ENCODE measurements around the gene DESI1. TPM values are rescaled to one million over a fixed set of nuclear protein-coding genes. Genes with fewer than 3 reads are reported as not detected.
"Not testable (repeated sequence)": the region's sequence is repeated elsewhere in the genome, so short reads cannot be mapped to it uniquely, and the experiment has no call there.

DESI1 gene
- total RNA-seq, 1 experiment from 2014 or later, result 20.9 TPM

DNA sequence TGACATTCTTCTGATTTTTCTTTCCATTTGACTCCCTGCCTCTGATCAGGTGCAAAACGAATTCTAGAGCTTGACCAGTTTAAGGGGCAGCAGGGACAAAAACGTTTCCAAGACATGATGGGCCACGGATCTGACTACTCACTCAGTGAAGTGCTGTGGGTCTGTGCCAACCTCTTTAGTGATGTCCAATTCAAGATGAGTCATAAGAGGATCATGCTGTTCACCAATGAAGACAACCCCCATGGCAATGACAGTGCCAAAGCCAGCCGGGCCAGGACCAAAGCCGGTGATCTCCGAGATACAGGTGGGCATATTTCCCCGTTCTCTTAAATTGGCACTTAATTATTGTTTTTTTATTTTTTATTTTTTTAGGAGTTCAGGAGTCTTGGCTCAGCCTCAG, 15.6 kb upstream of the DESI1 start:
- DNase-seq (ENCODE audit: low spot score), result no peak

DNA sequence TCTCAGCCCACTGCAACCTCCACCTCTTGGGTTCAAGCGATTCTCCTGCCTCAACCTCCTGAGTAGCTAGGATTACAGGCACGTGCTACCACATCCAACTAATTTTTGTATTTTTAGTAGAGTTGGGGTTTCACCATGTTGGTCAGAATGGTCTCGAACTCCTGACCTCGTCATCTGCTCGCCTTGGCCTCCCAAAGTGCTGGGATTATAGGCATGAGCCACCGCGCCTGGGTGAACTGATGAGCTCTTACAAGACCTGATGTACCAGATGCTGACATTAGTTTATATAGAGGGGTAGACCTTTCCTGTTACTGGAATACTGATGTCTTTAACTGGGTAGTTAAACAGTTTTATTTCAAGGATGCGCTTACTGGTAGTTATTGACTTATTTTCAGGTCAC, 13.8 kb upstream of the DESI1 start:
- DNase-seq (ENCODE audit: low spot score), result not testable (repeated sequence)

DNA sequence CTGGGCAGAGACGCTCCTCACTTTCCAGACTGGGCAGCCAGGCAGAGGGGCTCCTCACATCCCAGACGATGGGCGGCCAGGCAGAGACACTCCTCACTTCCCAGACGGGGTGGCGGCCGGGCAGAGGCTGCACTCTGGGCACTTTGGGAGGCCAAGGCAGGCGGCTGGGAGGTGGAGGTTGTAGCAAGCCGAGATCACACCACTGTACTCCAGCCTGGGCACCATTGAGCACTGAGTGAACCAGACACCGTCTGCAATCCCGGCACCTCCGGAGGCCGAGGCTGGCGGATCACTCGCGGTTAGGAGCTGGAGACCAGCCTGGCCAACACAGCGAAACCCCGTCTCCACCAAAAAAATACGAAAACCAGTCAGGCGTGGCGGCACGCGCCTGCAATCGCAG, 10.8 kb upstream of the DESI1 start:
- DNase-seq (ENCODE audit: low spot score), result not testable (repeated sequence)

DNA sequence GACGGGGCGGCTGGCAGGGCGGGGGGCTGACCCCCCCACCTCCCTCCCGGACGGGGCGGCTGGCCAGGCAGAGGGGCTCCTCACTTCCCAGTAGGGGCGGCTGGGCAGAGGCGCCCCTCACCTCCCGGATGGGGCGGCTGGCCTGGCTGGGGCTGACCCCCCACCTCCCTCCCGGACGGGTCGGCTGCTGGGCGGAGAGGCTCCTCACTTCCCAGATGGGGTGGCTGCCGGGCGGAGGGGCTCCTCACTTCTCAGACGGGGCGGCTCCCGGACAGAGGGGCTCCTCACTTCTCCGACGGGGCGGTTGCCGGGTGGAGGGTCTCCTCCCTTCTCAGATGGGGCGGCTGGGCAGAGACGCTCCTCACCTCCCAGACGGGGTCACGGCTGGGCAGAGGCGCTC, 10.3 kb upstream of the DESI1 start:
- DNase-seq (ENCODE audit: low spot score), result not testable (repeated sequence)

GRCh38 chr22:41625577-41625976, 4.7 kb upstream of the DESI1 start:
- DNase-seq (ENCODE audit: low spot score), result no peak

GRCh38 chr22:41621911-41622179, 1.0 kb upstream of the DESI1 start:
- DNase-seq (ENCODE audit: low spot score), result peak; percentile 1

DNA sequence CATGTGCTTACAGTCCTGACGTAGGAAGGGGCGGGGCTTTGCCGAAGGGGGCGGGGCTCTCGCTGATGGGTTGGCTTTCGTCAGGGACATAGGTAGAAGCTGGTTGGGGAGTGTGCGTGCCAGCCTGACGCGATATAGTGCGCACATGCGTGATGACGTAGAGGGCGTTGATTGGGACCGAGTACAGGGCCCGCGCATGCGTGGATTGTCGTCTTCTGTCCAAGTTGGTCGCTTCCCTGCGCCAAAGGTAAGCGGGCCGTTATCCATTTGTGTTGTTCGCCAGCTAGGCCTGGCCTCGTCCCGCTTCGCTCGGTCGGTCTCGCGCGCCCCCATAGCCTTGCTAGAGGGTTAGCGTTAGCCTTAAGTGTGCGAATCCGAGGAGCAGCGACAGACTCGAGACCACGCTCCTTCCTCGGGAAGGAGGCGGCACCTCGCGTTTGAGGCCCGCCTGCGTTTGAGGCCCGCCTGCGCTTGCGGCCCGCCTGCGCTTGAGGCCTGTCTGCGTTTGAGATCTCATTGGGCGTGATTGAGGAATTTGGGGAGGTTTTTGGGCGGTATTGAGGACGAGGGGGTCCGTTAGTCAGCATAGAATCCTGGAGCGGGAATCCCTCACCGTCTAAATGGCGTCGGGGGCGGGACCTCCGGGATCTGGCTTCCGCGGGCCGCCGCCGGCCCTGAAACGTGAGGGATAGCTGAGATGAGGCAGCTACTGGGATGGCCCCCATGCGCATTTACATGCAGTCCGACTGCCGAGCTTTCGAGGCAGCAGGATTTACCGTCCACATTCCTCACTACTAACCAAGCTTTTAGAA, 462 bp upstream of the DESI1 start, which contains the start of gene XRCC6:
TSS of gene XRCC6 (plus strand) at position 197 of the 812 bp plus-strand sequence. CDS start 710 bp downstream, outside the sequence.
- peak; percentile 98 for DNase-seq (ENCODE audit: low spot score)

DNA sequence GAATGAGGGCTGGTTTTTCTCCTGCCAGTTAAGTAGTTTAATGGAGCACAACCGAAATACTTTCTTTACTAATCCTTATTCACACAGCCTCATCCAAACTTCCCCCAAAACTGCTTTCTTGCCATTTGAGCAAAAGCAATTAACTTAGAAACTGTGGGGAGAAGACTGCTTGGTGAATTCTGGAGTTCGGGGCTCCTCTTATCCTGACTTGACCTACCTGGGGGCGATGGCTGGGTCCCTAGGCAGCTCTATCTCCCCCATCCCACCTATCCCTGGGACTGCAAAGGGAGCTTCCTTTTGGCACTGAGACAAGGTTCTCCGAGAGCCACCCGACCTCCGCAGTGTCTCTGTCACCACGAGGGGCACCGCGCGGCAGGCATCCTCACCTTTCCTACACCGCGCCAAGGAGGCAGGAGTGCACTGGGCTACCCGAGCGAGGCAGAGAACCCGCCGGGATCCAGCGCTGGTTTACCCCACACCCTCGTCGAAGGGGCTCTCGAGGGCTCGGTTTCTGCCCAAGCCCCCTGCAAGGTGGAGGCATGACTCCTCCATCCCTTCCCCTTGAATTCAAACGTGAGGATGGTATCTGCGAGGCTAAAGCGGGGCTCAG, 759 bp downstream of the DESI1 start:
- DNase-seq (ENCODE audit: low spot score), result peak; percentile 41

DNA sequence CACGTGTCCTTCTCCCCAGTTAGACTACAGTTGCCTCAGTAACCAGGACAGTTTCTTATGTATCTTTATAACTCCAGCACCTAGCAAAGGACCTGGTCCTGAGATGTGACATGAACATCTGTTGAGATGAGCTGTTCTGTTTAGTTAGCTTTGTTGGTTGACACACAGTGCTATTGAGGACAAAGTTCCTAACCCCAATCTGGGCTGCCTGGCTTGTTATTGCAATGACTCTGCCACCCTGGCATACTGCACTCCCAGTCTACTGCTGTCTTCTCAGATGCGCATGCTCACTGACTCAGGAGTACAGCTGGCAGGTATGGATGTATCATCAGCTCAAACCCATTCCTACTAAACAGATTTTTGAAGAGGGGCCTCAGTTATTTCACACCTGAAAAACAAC, 7.4 kb downstream of the DESI1 start:
- no peak for DNase-seq (ENCODE audit: low spot score)

DNA sequence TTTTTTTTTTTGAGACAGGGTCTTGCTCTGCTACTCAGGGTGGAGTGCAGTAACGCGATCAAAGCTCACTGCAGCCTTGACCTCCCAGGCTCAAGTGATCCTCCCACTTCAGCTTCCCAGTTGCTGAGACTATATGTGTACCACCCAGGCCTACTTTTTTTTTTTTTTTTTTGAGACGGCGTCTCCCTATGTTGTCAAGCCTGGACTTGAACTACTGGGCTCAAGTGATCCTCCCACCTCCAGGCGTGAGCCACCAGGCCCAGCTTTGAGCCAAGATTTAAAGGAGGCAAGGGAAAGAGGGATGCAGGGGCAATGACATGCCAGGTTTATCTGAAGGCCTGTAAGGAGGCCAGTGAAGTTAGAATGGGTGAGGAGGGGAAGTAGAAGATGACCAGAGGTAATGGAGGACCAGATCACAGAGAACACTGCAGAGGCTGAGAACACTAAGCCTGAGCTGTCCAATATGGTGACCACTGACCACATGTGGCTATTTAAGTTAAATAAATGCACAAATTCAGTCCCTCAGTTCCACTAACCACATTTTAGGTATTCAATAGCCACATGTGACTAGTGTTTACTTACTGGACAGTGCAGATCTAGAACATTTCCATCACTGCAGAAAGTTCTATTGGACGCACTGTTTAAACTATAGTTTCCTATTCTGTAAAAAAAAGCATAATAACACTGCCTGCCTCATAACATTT, 8.1 kb downstream of the DESI1 start:
- DNase-seq (ENCODE audit: low spot score), result no peak

GRCh38 chr22:41608386-41608785, 12.5 kb downstream of the DESI1 start:
- DNase-seq (ENCODE audit: low spot score), result no peak

GRCh38 chr22:41603873-41604332, 16.9 kb downstream of the DESI1 start:
- DNase-seq (ENCODE audit: low spot score), result no peak

DNA sequence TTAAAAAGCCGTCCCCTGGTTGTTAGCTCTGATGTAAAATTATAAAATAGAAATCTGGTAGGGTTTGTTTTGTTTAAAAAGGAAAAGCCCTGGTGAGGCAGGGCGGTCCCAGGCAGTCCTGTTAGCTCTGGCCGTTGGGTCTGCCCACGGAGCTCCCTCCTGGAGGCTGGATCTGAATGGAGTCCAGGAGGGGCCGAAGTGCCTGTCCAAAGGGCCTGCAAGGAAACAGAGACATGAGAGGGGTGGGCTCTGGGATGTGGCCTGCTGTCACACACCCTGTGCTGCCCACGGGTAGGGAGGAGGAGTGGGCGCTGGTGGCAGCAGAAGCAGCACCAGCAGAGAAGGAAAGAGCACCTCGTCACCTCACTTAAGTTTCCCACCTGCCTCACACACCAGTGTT, 19.9 kb downstream of the DESI1 start:
- DNase-seq (ENCODE audit: low spot score), result no peak

GRCh38 chr22:41598891-41599635, 21.8 kb downstream of the DESI1 start:
- no peak for DNase-seq (ENCODE audit: low spot score)

DNA sequence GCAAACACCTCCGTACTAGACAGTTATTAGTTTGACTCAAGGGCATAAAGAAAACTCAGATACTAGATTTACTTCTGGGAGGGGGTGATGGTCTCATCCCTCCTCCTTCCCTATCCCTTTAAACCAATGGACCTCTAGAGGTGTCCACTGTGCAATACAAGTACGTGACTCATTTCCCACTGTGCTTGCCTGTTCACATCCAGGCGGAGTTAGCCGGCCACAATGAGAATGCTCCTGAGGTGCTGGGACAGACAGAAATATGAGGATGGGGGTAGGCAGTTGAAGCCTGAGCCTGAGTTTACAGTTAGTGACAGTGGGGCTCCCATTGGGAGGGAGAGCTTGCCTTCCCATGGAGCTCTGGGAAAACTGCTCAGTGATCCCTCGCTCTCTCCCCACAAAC, 22.8 kb downstream of the DESI1 start:
- no peak for DNase-seq (ENCODE audit: low spot score)

DNA sequence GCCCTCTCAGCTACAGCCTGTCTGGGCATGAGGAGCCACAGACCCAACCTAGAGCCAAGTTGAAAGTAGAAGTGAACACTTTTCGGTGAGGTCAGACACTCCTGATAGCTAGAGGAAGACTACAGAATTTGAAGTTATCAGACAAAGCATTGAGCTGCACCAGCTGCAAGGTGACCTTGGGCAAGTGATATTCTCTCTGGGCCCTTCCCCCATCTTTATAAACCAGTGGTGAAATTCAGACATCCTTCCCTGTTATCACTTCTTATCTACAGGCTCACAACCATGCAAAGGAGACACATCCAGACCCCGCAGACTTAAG, 23.2 kb downstream of the DESI1 start:
- no peak for DNase-seq (ENCODE audit: low spot score)

DNA sequence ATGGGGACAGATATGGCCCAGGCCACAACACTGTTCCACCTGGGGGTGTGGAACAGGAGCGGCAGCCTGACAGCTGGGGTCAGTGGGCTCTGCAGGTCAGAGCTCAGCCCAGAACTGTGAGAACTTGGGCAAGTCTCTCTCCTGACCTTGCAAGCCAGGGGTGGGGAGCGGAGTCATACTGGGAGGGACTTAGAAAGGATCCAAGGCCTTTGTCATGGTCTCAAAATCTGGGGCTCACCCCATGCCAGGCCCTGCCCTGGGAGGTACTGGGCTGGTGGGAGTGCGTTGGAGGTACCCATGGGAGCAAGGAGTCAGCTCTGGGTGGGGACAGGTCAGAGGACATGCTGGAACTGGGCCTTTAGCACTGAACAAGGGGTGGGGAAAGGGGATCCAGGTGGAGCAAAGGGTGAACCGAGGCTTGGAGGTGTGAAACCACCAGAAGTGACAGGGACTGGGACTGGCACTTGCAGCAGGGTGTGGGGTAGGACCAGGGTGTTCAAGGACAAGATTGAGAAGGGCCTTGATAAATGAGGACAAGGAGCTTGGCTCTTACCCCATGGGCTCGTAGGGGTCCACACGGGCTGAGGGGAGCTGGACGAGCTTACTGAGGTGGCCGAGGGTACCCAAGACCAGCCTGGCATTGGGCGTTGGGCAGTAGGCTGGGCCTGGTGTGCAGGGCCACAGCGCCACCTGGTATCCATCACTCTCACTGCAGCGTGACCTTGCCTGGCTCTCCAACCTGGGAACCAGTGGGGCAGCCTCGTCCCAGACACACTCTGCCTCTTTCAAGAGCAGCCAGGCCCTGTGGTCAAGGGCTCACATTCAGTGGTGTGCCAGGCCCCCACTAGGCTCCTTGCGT, 23.8 kb downstream of the DESI1 start:
- DNase-seq (ENCODE audit: low spot score), result peak; percentile 76

- DNase-seq (ENCODE audit: low spot score), result no peak
Observed at GRCh38 chr22:41595703-41596102, 25.1 kb downstream of the DESI1 start.

DNA sequence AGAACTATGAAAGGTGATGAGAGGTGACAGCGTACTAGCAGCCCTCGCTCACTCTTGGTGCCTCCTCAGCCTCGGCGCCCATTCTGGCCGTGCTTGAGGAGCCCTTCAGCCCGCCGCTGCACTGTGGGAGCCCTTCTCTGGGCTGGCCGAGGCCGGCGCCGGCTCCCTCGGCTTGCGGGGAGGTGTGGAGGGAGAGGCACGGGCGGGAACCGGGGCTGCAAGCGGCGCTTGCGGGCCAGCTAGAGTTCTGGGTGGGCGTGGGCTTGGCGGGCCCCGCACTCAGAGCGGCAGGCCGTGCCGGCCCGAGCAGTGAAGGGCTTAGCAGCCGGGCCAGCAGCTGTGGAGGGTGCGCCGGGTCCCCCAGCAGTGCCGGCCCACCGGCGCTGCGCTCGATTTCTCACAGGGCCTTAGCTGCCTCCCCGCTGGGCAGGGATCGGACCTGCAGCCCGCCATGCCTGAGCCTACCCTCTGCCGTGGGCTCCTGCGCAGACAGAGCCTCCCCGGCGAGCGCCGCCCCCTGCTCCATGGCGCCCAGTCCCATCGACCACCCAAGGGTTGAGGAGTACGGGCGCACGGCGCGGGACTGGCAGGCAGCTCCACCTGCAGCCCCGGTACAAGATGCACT, 27.4 kb downstream of the DESI1 start:
- DNase-seq (ENCODE audit: low spot score), result not testable (repeated sequence)

- DNase-seq (ENCODE audit: low spot score), result peak; percentile 98
Observed at GRCh38 chr22:41589391-41590241, 31.2 kb downstream of the DESI1 start, which contains the start of gene PMM1. PMM1 (minus strand) TSS chr22:41589840; CDS start chr22:41589805, 35 bp downstream.
